Tongue (tissue), 2 donors: ENCODE data around the gene POU2F2. TPM values are rescaled to one million over a fixed set of nuclear protein-coding genes. Genes with fewer than 3 reads are reported as not detected.

Experiments
- DNase-seq: peaks from one replicate; pipeline ENCODE4 v3.0.0-alpha.2; 2015
- total RNA-seq: library from RNA; depleted of rRNA; stranded (reverse); fragments of >200 nt; gene quantifications from one replicate; pipeline ENCODE4 v1.2.3, GENCODE V29; 2014

Gene POU2F2
- total RNA-seq, 1 donor from 2014 or later = 2.1 TPM

GRCh38 chr19:42154471-42155323 lies 22.5 kb upstream of the POU2F2 start:
- no peak for DNase-seq

DNA sequence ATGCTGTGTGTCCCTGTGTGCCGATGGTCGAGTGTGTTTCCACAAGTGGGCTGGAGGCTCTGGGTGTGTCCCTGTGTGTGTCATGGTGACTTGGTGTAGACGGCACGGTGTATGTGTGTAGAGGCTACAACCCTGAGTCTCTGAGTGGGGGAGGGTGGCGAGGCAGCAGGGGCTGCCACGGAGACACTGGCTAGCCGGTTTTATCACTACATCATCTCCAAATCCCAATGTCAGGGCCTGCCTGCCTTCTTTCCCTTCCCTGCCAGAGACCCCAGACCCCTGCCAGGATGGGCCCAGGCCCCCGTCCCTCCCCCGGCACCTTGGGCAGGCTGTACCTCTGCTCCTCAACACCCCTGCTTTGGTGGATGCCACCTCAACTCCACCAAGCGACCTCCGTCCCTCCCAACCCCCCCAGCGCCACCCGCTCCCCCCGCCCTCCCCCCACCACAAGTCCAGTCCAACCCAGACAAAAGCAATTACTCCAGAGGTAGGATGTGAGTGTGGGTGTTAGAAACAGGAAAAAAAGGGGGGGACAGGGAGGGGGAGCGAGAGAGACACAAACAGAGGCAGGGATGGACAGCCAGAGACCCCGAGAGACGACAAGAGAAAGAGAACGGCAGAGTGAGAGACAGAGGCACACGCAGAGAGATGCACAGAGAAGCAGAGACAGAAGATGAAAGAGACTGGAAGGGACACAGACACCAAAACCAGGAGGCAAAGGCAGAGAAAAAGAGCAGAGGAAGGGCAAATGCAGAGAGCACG lies 21.6 kb upstream of the POU2F2 start:
- no peak for DNase-seq

- DNase-seq = no peak
Observed at GRCh38 chr19:42152910-42153671, 20.8 kb upstream of the POU2F2 start.

DNA sequence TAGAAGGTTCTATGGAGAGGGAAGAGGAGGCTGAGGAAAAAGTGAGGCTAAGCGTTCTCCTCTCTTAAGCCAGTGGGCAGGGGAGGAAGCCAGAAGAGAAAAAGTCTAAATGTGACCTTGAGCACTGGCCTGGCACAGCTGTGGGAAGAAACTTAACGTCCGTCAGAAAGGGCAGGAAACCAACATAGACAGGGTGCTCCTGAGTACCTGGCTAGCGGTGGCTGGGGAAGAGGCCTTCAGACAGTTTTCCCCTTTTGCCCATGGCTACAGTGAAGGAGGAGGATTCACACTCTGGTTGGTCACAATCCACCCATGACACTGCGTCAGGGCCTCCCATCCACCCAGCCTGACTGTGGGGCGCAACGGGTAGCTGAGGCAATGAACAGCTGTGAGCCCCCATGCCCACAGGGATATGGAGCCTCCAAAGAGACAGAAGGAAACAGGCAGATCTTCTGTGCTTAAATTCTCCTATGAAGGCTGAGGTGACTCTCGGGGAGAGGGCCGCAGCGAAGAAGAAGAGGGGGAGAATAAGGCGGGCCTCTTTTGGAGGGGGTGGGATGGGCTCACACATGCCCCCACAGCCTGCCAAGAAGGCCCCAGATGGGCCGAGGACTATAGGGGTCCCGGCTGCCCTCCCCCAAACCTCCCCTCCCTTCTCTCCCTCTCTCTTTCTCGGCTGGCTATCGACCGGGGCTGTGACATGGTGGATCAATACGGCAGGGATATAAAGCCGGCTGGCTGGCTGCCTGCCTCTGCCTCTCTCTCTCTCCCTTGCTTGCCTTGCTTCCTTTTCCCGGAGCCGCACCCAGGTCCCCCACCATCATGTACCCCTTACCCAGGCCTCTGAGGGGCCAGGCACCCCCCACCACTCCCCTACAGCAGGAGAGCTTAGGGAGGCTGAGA lies 19.8 kb upstream of the POU2F2 start:
- DNase-seq = no peak

DNA sequence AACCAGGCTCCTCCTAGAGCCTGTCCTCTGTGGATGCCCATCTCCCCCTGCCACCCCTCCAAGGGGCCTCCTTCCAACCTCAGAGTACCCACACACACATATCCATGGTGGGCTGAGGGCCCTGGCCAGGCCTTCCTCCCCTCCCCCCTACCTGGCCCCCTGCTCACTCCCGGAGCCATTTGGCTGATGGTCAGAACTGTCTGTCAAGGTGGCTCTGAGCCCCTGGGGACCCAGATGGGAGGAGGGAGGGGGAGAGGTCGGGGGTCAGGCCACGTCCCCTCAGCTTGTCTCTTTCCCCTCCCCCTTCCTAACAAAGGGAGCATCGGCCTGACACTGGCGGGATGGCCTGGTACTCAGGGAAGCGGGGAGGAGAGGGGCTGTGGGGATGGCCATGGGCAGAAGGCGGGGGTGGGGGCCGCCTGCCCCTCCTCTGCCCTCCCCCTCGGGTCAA lies 18.7 kb upstream of the POU2F2 start:
- no peak for DNase-seq

DNA sequence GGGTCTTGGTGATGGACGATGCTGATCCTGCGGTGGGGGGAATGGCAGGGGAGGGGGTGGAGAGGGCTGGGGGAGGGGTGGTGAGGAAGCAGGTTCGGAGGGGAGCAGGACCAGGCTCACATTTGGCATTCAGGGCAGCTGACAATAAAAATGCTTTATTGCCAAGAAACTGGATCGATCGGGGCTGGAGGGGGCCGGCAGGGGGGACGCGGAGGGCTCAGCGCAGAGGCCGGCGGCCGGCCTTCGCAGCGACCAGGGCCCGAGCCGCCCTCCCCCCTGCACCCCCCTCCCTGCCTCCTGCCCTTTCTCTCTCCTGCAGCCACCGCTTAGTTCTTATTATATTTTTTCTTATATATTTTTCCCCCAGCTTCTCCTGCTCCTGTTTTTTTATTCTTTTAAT lies 18.1 kb upstream of the POU2F2 start:
- DNase-seq = no peak

DNA sequence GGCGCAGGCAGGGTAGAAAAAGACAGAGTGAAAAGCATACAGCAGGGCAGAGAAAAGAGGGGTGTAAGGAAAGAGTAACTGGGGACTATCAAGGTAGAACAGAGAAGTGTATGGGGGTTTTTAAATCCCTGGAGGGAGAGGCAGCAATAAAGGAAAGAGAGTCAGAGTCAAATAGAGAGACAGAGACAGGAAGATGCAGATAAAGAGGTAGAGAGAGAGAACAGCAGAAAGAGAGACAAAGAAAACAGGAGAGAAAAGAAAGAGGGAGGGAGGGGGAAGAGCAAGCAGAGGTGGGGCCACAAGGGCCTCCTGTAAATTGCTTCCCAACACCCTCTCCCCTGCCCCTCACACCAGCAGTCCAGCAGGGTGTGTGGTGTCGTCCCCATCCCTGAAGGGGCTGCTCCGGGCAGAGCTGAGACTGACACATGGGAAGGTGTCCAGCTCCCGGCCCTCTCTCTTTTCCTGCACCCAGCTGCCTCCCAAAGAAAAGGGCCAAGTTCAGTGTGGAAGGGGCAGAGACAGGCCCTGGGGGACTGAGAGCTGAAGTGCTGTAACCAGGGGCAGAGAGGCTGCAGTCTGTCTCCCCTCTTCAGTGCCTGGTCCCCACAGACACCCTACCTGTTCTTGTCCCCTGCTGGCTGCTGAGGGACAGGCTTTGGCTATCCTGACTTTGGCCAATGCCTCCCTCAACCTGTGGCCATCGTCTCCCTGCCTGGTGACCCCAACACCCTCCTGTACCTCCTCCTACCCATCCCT lies 17.4 kb upstream of the POU2F2 start:
- DNase-seq = no peak

DNA sequence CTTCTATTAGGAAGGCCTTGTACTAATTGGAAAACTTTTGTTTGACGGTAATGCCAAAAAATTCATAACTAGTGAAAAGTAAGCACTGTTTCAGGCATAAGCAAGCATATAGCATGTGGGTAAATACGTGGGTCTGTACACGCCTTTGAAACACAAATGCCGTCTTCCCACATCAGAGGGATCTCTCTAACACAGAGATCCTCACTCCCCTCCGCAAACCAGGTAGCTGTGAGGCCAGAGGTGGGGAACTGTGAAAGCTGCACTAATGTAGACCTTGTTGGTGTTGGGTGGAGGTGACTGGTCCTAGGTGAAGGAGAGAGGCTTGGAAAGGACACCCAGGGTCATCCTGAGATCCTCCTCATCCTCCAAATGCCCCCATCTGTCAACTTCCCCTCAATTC lies 16.0 kb upstream of the POU2F2 start:
- DNase-seq = no peak

GRCh38 chr19:42143341-42144234 lies 11.3 kb upstream of the POU2F2 start:
- DNase-seq = peak; percentile 62

DNA sequence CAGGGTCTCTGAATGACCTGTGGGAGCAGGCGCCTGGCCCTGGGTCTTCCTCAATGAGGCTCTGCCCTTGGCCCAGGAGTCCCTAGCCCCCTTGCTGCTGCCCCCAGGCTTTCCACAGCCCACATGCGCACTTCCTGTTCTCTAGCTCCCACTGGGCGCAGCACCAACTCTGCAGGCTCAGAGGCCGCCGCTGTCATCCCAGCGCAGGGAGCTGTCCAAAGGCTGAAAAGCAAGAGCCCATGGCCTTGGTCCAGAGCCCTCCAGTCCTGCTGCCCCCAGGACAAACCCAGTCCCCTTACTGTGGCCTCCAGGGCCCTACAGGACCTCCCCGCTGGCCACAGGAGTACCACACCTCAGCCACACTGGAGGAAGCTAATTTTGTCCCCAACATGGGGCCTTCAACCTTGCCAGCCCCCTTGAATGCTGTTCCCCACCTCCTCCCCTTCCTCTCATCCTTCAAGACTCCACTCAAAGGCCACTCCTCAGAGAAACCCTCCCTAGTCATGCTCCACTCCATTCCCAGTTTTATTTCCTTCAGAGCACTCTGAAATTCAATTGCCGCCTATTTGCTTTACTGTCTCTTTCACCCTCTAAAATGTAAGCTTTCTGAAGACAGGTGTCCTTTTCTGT lies 8.0 kb upstream of the POU2F2 start:
- DNase-seq = peak; percentile 88

DNA sequence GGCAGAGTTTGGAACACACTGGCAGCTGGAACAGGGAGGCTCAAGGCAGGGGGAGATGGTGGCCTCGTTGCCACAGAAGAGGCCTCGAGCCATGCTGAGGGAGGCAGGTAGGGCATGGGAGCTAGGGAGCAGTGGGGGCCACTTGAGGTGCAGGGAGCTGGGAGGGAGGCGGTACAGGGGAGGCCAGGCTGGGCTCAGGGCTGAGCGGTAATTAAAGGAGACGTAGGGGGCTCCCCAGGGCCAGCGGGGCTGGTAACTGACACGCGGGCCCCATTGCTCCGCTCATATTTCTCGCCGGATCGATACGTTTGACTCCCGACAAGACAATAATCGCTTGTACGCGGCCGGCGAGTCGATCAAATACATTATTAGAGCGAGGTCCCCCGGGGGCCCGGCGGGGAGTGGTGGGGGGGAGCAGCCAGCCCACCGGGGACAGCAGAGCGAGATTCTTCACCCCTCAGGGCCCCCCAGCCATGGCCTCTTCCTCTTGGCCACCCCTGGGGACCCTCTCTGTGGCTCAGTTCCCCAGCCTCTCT lies 2.4 kb upstream of the POU2F2 start:
- no peak for DNase-seq

DNA sequence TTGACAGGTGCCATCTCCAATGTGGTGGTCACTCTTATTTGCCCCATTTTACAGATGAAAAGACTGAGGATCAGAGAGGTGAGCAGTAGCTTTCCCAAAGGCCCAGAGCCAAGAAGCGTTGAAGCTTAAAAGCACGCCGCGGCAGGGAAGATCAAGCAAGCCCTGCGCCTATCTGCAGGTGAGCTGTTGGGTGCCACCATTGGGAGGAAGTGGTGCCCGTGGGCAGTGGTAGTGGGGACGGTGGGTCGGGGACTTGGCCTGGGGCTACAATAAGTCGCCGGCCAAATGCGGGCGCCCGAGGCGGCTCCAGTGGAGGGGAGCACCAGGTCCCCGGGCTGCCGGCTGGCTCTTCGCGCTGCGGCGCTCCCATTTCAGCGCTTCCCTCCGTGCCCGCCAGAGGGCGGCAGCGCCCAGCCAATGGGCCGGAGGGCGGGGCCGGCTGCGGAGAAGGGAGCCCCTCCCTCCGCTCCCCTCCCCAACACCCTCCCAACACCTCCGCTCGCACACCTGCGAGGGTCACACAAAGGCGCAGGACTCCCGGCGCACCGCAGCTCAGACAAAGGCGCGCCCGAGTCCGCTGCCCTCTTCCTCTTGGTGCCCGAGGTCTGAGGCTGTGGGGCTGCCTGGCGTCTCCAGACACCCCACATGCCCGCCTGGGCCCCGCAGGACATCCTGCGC lies 744 bp upstream of the POU2F2 start:
- DNase-seq = peak; percentile 69

DNA sequence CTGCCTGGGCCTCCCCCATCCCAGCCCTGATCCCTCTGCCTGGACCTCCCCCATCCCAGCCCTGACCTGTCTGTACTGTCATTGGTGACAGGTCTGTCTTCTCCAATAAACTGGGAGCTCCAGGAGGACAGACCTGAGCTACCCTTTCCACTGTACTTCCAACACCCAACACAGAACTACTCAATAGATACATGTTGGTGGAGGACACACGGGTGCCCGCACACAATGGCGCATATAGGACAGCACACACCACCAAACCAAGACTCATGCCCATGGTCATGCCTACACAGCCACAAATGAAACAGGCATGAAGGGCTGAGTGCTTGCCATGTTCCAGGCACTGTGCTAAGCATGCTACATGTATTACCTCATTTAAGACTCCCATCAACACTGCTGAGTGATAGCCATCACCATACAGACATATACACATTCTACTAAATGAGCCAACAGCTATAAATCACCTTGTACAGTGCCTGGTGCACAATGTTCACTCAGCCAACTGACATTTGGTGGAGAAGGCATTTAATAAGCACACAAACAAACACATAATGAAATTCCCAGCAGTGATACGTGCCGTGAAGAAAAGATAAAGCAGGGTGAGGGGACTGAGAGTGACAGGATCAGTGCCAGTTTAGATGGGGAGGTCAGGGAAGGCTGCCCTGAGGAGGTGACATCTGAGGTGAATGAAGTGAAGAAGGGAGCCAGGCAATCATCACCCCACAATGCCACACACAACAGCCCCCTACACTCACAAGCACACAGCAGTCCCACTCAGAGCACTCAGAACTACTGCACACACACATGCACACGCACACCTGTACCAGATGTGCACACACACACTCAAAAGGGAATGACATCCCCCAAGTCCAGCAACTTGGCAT lies 857 bp downstream of the POU2F2 start:
- no peak for DNase-seq

- DNase-seq = no peak
Observed at GRCh38 chr19:42130254-42130573, 2.0 kb downstream of the POU2F2 start.

GRCh38 chr19:42129399-42130253 lies 2.6 kb downstream of the POU2F2 start:
- peak; percentile 63 for DNase-seq

- DNase-seq = no peak
Observed at GRCh38 chr19:42126574-42126973, 5.7 kb downstream of the POU2F2 start.

DNA sequence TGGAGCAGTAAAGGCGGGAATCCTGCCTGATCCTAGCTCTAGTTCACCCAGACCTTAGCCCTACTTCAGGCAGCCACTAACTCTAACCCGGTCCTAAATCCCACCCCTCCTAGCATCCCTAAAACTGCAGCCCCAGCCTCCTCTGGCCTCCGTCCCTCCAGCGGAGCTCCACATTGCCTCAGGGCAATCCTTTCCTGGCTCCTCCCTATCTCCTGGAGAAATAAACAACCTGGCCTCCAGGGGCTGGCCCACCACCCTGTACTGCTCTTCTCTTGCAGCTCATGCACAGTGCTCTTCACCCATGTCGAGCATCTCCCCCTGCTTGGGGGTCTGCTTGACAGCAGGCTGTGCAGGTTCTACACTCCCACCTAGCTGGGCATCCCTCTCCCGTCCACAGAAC lies 6.7 kb downstream of the POU2F2 start:
- no peak for DNase-seq
